GM12878 (cell line): ENCODE results near the gene BRD2. TPM values are rescaled to one million over a fixed set of nuclear protein-coding genes. Genes with fewer than 3 reads are reported as not detected.
A peak's percentile ranks its signal among the peaks of the same experiment; 100 is the strongest.

Source experiments
- ATAC-seq: fragments of 200-7000 bp; cut with Tn5 transposase; 3 replicates; pipeline ENCODE4 v1.9.1; 2020; ENCODE audit warnings: mild to moderate bottlenecking, moderate library complexity
- BruUV-seq: library from RNA; stranded (reverse); fragments of 400-500 nt; replicated peaks from 2 replicates; lab custom pipeline; 2021; lab: Mats Ljungman, UMichigan
- CTCF ChIA-PET: fragments of 300-600 bp; sonication (Branson Sonifier 250); formaldehyde crosslinking; extraction: SDS; loops from one replicate; lab custom pipeline; 2021; ENCODE audit warnings: inconsistent platforms; lab: Yijun Ruan, JAX
- POLR2A ChIA-PET: fragments of 350-600 bp; formaldehyde crosslinking; extraction: SDS; loops from one replicate; lab custom pipeline; 2021; ENCODE audit warnings: inconsistent platforms; lab: Charles Lee
- RAD21 ChIA-PET: fragments of 300-600 bp; sonication (Branson Sonifier 250); formaldehyde crosslinking; loops from one replicate; lab custom pipeline; 2023; ENCODE audit warnings: antibody characterized with exemption; ENCODE audit not compliant: unreplicated experiment; lab: Charles Lee
- SMC1A ChIA-PET: fragments of 300-600 bp; sonication (Branson Sonifier 250); formaldehyde crosslinking; loops from one replicate; lab custom pipeline; 2023; ENCODE audit not compliant: unreplicated experiment, uncharacterized antibody; lab: Charles Lee
- DNase-seq: peaks from one replicate; pipeline ENCODE4 v3.0.0-alpha.2; 2011; ENCODE audit warnings: low read depth, low spot score
- FAIRE-seq: peaks from 3 replicates; lab custom pipeline; 2011; peaks lifted over from hg19 to GRCh38; lab: Jason Lieb, UNC
- H2AFZ ChIP-seq: 2 replicates; pipeline ENCODE4 v1.6.0; 2011; ENCODE audit warnings: low read depth, low read length, control low read depth; ENCODE audit not compliant: control insufficient read depth
- H3K27ac ChIP-seq: 2 replicates; pipeline ENCODE4 v1.5.1; 2011; ENCODE audit warnings: control low read depth; ENCODE audit not compliant: control insufficient read depth, insufficient read depth
- H3K27me3 ChIP-seq, 2 experiments: replicated peaks in 1 of 2; 2 replicates each; pipeline versions ENCODE4 v1.6.0 to v1.6.1; 2011; ENCODE audit warnings: low read length in 1 of 2; ENCODE audit not compliant: control insufficient read depth in 2 of 2, insufficient read depth in 2 of 2
- H3K36me3 ChIP-seq, 2 experiments: 2 replicates each; pipeline ENCODE4 v1.5.1; 2011; ENCODE audit warnings: low read length in 1 of 2; ENCODE audit not compliant: control insufficient read depth in 2 of 2, insufficient read depth in 2 of 2
- H3K4me1 ChIP-seq: 2 replicates; pipeline ENCODE4 v1.6.1; 2011; ENCODE audit warnings: mild to moderate bottlenecking, low read length, moderate library complexity, mixed read lengths; ENCODE audit not compliant: control insufficient read depth, insufficient read depth
- H3K4me2 ChIP-seq: 2 replicates; pipeline ENCODE4 v1.6.0; 2011; ENCODE audit warnings: control low read depth; ENCODE audit not compliant: control insufficient read depth, insufficient read depth
- H3K4me3 ChIP-seq: fragments of 200-600 bp; sonication (generic); 2 replicates; pipeline ENCODE4 v1.5.1; 2016
- H3K79me2 ChIP-seq: 2 replicates; pipeline ENCODE4 v1.6.0; 2011; ENCODE audit warnings: low read length; ENCODE audit not compliant: control insufficient read depth, insufficient read depth
- H3K9ac ChIP-seq: 2 replicates; pipeline ENCODE4 v1.8.0; 2011; ENCODE audit warnings: low read length, control low read depth, mixed read lengths; ENCODE audit not compliant: control insufficient read depth, insufficient read depth
- H3K9me3 ChIP-seq: replicated peaks from 3 replicates; pipeline ENCODE4 v1.5.1; 2011; ENCODE audit warnings: mild to moderate bottlenecking, low read length; ENCODE audit not compliant: control insufficient read depth, insufficient read depth
- H4K20me1 ChIP-seq: 2 replicates; pipeline ENCODE4 v1.6.0; 2011; ENCODE audit not compliant: control insufficient read depth, insufficient read depth
- CHD1 ChIP-seq: IDR thresholded peaks from 2 replicates; pipeline ENCODE4 v1.6.1; 2012; ENCODE audit warnings: low read depth, low read length, improper control_type of control experiment
- CHD4 ChIP-seq: fragments of 200-600 bp; sonication (generic); IDR thresholded peaks from 2 replicates; pipeline ENCODE4 v1.6.1; 2016; ENCODE audit warnings: mild to moderate bottlenecking
- EGR1 ChIP-seq, 2 experiments: IDR thresholded peaks; 1 replicate in 1 of 2; 2 replicates in 1 of 2; pipeline ENCODE4 v1.6.1; 2011 to 2012; ENCODE audit warnings: low read depth in 2 of 2, low read length in 2 of 2, borderline replicate concordance in 1 of 2, mild to moderate bottlenecking in 1 of 2, moderate library complexity in 1 of 2
- HCFC1 ChIP-seq: fragments of 150-350 bp; IDR thresholded peaks from 2 replicates; pipeline ENCODE4 v1.6.1; 2014; ENCODE audit warnings: low read length
- NFIC ChIP-seq: IDR thresholded peaks from 2 replicates; pipeline ENCODE4 v1.6.1; 2012; ENCODE audit warnings: low read depth, mild to moderate bottlenecking, inconsistent platforms, low read length, moderate library complexity
- NFYA ChIP-seq: IDR thresholded peaks from 2 replicates; pipeline ENCODE4 v1.6.1; 2011; ENCODE audit warnings: low read depth, mild to moderate bottlenecking, low read length, improper control_type of control experiment, borderline replicate concordance
- NR2C2 ChIP-seq: IDR thresholded peaks from 2 replicates; pipeline ENCODE4 v1.6.1; 2011; ENCODE audit warnings: borderline replicate concordance, low read depth; ENCODE audit not compliant: control insufficient read depth, insufficient read length
- RBBP5 ChIP-seq: fragments of 200-600 bp; sonication (generic); conservative IDR thresholded peaks from 2 replicates; pipeline ENCODE4 v1.6.1; 2016
- WGBS: methylation state at CpG from one replicate; pipeline ENCODE4 v1.1.6; 2016; ENCODE audit warnings: low lambda C conversion rate; ENCODE audit not compliant: insufficient replicate concordance, insufficient coverage; ENCODE audit errors: missing lambda C conversion rate; 5-methylcytosine and 5-hydroxymethylcytosine counted together
- in situ Hi-C: fragments of 300-500 bp; cut with MboI; formaldehyde crosslinking; loops from 9 replicates; pipeline ENCODE4 v1.14.3; 2018; ENCODE audit warnings: mixed read lengths
- intact Hi-C: fragments of 100-400 bp; cut with micrococcal nuclease; formaldehyde crosslinking; loops from one replicate; pipeline ENCODE4 v1.14.2; 2022; ENCODE audit not compliant: unreplicated experiment
- polyA plus RNA-seq, 11 experiments: library from polyadenylated mRNA; depleted of rRNA in 4 of 11; unstranded in 6 of 11; stranded (reverse) in 5 of 11; fragments of >200 nt; fragmentation: Nextera tagmentation in 4 of 11; fragmentation: Illumina TruSeq in 1 of 11; extraction: Ambion mirVana in 4 of 11; extraction: Trizol in 1 of 11; gene quantifications; 1 replicate in 1 of 11; 2 replicates in 10 of 11; pipeline versions ENCODE4 v1.2.1 to v1.2.3, GENCODE V29; 2011 to 2016; ENCODE audit warnings: inconsistent platforms in 2 of 11, missing spikeins in 2 of 11, low read depth in 1 of 11
- total RNA-seq, 4 experiments: library from RNA; depleted of rRNA in 3 of 4; stranded (reverse); fragments of >200 nt in 3 of 4; fragmentation: Illumina TruSeq in 1 of 4; extraction: Trizol in 1 of 4; gene quantifications; 2 replicates each; pipeline versions ENCODE4 v1.2.1 to v1.2.3, GENCODE V29; 2013 to 2021
- TF ChIP-seq, protein P1 (sequence below): fragments of 450-650 bp; conservative IDR thresholded peaks from 2 replicates; pipeline ENCODE4 v1.6.1; 2017; ENCODE audit warnings: mild to moderate bottlenecking, moderate library complexity
- TF ChIP-seq, protein P2 (sequence below): fragments of 450-650 bp; IDR thresholded peaks from 2 replicates; pipeline ENCODE4 v1.6.1; 2016; ENCODE audit warnings: mild to moderate bottlenecking, moderate library complexity, borderline replicate concordance
- TF ChIP-seq, protein P3 (sequence below): fragments of 450-650 bp; IDR thresholded peaks from 2 replicates; pipeline ENCODE4 v1.6.1; 2017; ENCODE audit warnings: mild to moderate bottlenecking
- TF ChIP-seq, protein P4 (sequence below): fragments of 450-650 bp; IDR thresholded peaks from 2 replicates; pipeline ENCODE4 v1.6.1; 2017; ENCODE audit warnings: low read depth, mild to moderate bottlenecking, moderate library complexity

Gene BRD2
- total and polyA plus RNA-seq, 10 of the 15 experiments (the other 5 are each of a cell fraction or from before 2014, with no cell fraction given) = 32.2 to 239 (median 139) TPM

DNA sequence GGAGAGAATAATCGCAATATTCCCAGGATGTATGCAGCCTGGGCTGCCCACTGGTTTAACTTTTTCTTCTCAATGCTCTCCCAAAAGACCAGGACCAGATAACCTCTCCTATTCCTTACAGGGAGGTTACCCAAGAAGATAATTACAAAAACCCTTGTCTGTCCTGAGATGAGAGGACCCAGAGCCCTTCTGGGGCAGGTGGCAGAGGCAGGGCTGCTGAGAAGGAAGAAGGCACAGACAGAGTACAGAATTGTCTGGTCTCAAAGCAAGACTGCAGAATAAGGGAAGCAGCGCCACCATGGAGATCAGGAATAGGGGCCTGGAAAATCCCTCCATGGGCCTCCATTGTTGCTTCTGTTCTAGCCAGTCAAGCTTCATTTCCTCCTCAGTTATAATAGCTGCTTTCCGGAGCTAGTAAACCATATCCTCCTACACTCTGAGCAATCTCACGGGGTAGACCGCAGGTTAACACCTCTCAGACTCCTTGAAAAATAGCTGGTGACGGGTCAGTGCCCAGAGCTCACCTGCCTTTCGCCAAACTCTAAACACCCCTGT lies 27.1 kb upstream of the BRD2 start:
- BruUV-seq = no TSS peak
- 0% methylated on average over 7 of the region's 7 CpGs for WGBS
- TF ChIP-seq CHD1 = no peak
- TF ChIP-seq NR2C2 = no peak
- TF ChIP-seq HCFC1 = no peak
- TF ChIP-seq, protein P1, sequence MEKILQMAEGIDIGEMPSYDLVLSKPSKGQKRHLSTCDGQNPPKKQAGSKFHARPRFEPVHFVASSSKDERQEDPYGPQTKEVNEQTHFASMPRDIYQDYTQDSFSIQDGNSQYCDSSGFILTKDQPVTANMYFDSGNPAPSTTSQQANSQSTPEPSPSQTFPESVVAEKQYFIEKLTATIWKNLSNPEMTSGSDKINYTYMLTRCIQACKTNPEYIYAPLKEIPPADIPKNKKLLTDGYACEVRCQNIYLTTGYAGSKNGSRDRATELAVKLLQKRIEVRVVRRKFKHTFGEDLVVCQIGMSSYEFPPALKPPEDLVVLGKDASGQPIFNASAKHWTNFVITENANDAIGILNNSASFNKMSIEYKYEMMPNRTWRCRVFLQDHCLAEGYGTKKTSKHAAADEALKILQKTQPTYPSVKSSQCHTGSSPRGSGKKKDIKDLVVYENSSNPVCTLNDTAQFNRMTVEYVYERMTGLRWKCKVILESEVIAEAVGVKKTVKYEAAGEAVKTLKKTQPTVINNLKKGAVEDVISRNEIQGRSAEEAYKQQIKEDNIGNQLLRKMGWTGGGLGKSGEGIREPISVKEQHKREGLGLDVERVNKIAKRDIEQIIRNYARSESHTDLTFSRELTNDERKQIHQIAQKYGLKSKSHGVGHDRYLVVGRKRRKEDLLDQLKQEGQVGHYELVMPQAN = peak; percentile 17; the same call in 1 of the 2 replicates
- TF ChIP-seq, protein P2, sequence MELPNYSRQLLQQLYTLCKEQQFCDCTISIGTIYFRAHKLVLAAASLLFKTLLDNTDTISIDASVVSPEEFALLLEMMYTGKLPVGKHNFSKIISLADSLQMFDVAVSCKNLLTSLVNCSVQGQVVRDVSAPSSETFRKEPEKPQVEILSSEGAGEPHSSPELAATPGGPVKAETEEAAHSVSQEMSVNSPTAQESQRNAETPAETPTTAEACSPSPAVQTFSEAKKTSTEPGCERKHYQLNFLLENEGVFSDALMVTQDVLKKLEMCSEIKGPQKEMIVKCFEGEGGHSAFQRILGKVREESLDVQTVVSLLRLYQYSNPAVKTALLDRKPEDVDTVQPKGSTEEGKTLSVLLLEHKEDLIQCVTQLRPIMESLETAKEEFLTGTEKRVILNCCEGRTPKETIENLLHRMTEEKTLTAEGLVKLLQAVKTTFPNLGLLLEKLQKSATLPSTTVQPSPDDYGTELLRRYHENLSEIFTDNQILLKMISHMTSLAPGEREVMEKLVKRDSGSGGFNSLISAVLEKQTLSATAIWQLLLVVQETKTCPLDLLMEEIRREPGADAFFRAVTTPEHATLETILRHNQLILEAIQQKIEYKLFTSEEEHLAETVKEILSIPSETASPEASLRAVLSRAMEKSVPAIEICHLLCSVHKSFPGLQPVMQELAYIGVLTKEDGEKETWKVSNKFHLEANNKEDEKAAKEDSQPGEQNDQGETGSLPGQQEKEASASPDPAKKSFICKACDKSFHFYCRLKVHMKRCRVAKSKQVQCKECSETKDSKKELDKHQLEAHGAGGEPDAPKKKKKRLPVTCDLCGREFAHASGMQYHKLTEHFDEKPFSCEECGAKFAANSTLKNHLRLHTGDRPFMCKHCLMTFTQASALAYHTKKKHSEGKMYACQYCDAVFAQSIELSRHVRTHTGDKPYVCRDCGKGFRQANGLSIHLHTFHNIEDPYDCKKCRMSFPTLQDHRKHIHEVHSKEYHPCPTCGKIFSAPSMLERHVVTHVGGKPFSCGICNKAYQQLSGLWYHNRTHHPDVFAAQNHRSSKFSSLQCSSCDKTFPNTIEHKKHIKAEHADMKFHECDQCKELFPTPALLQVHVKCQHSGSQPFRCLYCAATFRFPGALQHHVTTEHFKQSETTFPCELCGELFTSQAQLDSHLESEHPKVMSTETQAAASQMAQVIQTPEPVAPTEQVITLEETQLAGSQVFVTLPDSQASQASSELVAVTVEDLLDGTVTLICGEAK = no peak
- TF ChIP-seq CHD4 = no peak
- TF ChIP-seq NFYA = no peak
- TF ChIP-seq, protein P3, sequence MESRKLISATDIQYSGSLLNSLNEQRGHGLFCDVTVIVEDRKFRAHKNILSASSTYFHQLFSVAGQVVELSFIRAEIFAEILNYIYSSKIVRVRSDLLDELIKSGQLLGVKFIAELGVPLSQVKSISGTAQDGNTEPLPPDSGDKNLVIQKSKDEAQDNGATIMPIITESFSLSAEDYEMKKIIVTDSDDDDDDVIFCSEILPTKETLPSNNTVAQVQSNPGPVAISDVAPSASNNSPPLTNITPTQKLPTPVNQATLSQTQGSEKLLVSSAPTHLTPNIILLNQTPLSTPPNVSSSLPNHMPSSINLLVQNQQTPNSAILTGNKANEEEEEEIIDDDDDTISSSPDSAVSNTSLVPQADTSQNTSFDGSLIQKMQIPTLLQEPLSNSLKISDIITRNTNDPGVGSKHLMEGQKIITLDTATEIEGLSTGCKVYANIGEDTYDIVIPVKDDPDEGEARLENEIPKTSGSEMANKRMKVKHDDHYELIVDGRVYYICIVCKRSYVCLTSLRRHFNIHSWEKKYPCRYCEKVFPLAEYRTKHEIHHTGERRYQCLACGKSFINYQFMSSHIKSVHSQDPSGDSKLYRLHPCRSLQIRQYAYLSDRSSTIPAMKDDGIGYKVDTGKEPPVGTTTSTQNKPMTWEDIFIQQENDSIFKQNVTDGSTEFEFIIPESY = 0 out of 2 replicates have a peak, but pooled peaks have one; percentile 41
- no peak for TF ChIP-seq RBBP5
- TF ChIP-seq, protein P4, sequence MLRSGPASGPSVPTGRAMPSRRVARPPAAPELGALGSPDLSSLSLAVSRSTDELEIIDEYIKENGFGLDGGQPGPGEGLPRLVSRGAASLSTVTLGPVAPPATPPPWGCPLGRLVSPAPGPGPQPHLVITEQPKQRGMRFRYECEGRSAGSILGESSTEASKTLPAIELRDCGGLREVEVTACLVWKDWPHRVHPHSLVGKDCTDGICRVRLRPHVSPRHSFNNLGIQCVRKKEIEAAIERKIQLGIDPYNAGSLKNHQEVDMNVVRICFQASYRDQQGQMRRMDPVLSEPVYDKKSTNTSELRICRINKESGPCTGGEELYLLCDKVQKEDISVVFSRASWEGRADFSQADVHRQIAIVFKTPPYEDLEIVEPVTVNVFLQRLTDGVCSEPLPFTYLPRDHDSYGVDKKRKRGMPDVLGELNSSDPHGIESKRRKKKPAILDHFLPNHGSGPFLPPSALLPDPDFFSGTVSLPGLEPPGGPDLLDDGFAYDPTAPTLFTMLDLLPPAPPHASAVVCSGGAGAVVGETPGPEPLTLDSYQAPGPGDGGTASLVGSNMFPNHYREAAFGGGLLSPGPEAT = peak; percentile 98
- peak; percentile 97 for TF ChIP-seq NFIC
- TF ChIP-seq EGR1 (IDR thresholded peaks at IDR 0.05; ENCODE audit: borderline replicate concordance in 1 of 2, low read depth in 2 of 2, low read length in 2 of 2) = peak in 1 of 2 experiments; percentile 94; a peak in 2 of 3 replicates

More for the DNA sequence above, 27.1 kb upstream of the BRD2 start:
- SMC1A ChIA-PET = interaction anchor here (0.8 to 15.9 kb wide), 10 partner anchors 8 to 73 kb away, joined by 3 to 354 read pairs (median 5); partner anchors contain the start of genes BRD2 and HLA-DMA
- Histone ChIP-seq H3K9ac (peak overlapping the region; percentile 96), H3K36me3 (peaks cover 9 to 17% of the 10 kb centered on the region in 2 experiments; a peak in 3 of 4 replicates), H3K4me2 (peak overlapping the region; percentile 81), H3K9me3 (no peaks in the 10 kb centered on the region), H3K27ac (peak overlapping the region; percentile 96), H3K27me3 (no peaks in the 10 kb centered on the region), H3K79me2 (peaks cover 48% of the 10 kb centered on the region), H4K20me1 (no peaks in the 10 kb centered on the region), H2AFZ (no peak overlapping the region), H3K4me3 (peak overlapping the region; percentile 79), H3K4me1 (peaks cover 46% of the 10 kb centered on the region)
- FAIRE-seq = peak; percentile 81
- peak; percentile 95 for DNase-seq
- RAD21 ChIA-PET = interaction anchor here (0.9 to 8.6 kb wide), 15 partner anchors 8 to 103 kb away, joined by 3 to 130 read pairs (median 17); partner anchors contain the start of genes BRD2, HLA-DMA and TAP2
- POLR2A ChIA-PET = interaction anchor here (0.5 to 10.8 kb wide), 16 partner anchors 10 to 220 kb away, joined by 3 to 270 read pairs (median 4); partner anchors contain the start of genes BRD2, HLA-DMA, PSMB9 and TAP1
- ATAC-seq = peak; percentile 72
- in situ Hi-C loops = loop anchor here (10.0 kb wide), 1 partner anchor 326 kb away; no protein-coding TSS in a partner anchor
- CTCF ChIA-PET = interaction anchor here (0.6 to 15.9 kb wide), 18 partner anchors 7 to 613 kb away, joined by 3 to 532 read pairs (median 4); partner anchors contain the start of genes BRD2, HLA-DMA and TAP2
- intact Hi-C loops = loop anchor here (10.0 kb wide), 1 partner anchor 506 kb away; the partner anchor contains the start of gene HLA-DRA
